Ovary (tissue), 3 donors: ENCODE results near the gene NFYC.

Source experiments
- CTCF ChIP-seq, 3 donors: fragments of 450-650 bp in 2 of 3; fragments of 200-600 bp in 1 of 3; IDR thresholded peaks; one replicate each; pipeline versions ENCODE4 v1.5.1 to v1.8.0; 2016 to 2022; ENCODE audit warnings: antibody characterized with exemption in 3 of 3, mild to moderate bottlenecking in 1 of 3
- EP300 ChIP-seq: sonication (generic); formaldehyde crosslinking; IDR thresholded peaks from one replicate; pipeline ENCODE4 v1.6.1; 2017; ENCODE audit warnings: antibody characterized with exemption
- POLR2A ChIP-seq: fragments of 450-650 bp; IDR thresholded peaks from one replicate; pipeline ENCODE4 v1.6.1; 2017; ENCODE audit warnings: antibody characterized with exemption, mild to moderate bottlenecking, moderate library complexity
- donor health status: DM: no; HTN: no; CAD: no.

GRCh38 chr1:40708750-40709099 lies 17.2 kb downstream of the NFYC start:
- TF ChIP-seq CTCF (IDR thresholded peaks at IDR 0.05), result no peak
- TF ChIP-seq EP300, result no peak
- no peak for TF ChIP-seq POLR2A
